Measurements from ENCODE around the gene ANKRD28.
"Not testable (repeated sequence)": the region's sequence is repeated elsewhere in the genome, so short reads cannot be mapped to it uniquely, and the experiment has no call there.

The ANKRD28 gene

GRCh38 chr3:15797642-15798303, at the start of gene ANKRD28:
TSS of gene ANKRD28 (minus strand) at chr3:15797979. CDS start at chr3:15796521, 1,458 bp downstream.
- Histone ChIP-seq H3K36me3 (ENCODE audit: control insufficient read depth, insufficient read depth, low read length) (no peaks in the 10 kb centered on the region), H3K4me3 (replicated peaks; ENCODE audit: low read depth, low read length) (peak within 1 kb of the TSS; percentile 59), H3K27me3 (replicated peaks; ENCODE audit: control insufficient read depth, insufficient read depth, low read length) (no peaks in the 10 kb centered on the region)
- no peak for TF ChIP-seq CTCF (IDR thresholded peaks at IDR 0.05; ENCODE audit: insufficient read depth, low read length, poor library complexity, severe bottlenecking)
- no peak for DNase-seq (ENCODE audit: extremely low read depth, insufficient read length)

- no peak for DNase-seq (ENCODE audit: extremely low read depth, insufficient read length)
- H3K36me3 ChIP-seq (ENCODE audit: control insufficient read depth, insufficient read depth, low read length) = no peaks in the 10 kb centered on the region
- TF ChIP-seq CTCF (IDR thresholded peaks at IDR 0.05; ENCODE audit: insufficient read depth, low read length, poor library complexity, severe bottlenecking) = no peak
Observed at GRCh38 chr3:15847239-15847638, 49.5 kb upstream of the ANKRD28 start.

GRCh38 chr3:15846606-15847005, 48.8 kb upstream of the ANKRD28 start:
- no peak for TF ChIP-seq CTCF (IDR thresholded peaks at IDR 0.05; ENCODE audit: insufficient read depth, low read length, poor library complexity, severe bottlenecking)
- no peaks in the 10 kb centered on the region for H3K36me3 ChIP-seq (ENCODE audit: control insufficient read depth, insufficient read depth, low read length)
- DNase-seq (ENCODE audit: extremely low read depth, insufficient read length) = no peak
- no peaks in the 10 kb centered on the region for H3K27me3 ChIP-seq (replicated peaks; ENCODE audit: control insufficient read depth, insufficient read depth, low read length)
- H3K4me3 ChIP-seq (replicated peaks; ENCODE audit: low read depth, low read length) = no peak overlapping the region

More at GRCh38 chr3:15847239-15847638, 49.5 kb upstream of the ANKRD28 start:
- no peaks in the 10 kb centered on the region for H3K27me3 ChIP-seq (replicated peaks; ENCODE audit: control insufficient read depth, insufficient read depth, low read length)
- no peak overlapping the region for H3K4me3 ChIP-seq (replicated peaks; ENCODE audit: low read depth, low read length)

- H3K36me3 ChIP-seq (ENCODE audit: control insufficient read depth, insufficient read depth, low read length) = no peaks in the 10 kb centered on the region
- H3K4me3 ChIP-seq (replicated peaks; ENCODE audit: low read depth, low read length) = no peak overlapping the region
- DNase-seq (ENCODE audit: extremely low read depth, insufficient read length) = peak; percentile 39
- H3K27me3 ChIP-seq (replicated peaks; ENCODE audit: control insufficient read depth, insufficient read depth, low read length) = no peaks in the 10 kb centered on the region
- TF ChIP-seq CTCF (IDR thresholded peaks at IDR 0.05; ENCODE audit: insufficient read depth, low read length, poor library complexity, severe bottlenecking) = no peak
Observed at GRCh38 chr3:15845475-15845874, 47.7 kb upstream of the ANKRD28 start.

GRCh38 chr3:15844889-15845288, 47.1 kb upstream of the ANKRD28 start:
- Histone ChIP-seq H3K4me3 (replicated peaks; ENCODE audit: low read depth, low read length) (no peak overlapping the region), H3K27me3 (replicated peaks; ENCODE audit: control insufficient read depth, insufficient read depth, low read length) (no peaks in the 10 kb centered on the region), H3K36me3 (ENCODE audit: control insufficient read depth, insufficient read depth, low read length) (no peaks in the 10 kb centered on the region)
- DNase-seq (ENCODE audit: extremely low read depth, insufficient read length) = no peak
- TF ChIP-seq CTCF (IDR thresholded peaks at IDR 0.05; ENCODE audit: insufficient read depth, low read length, poor library complexity, severe bottlenecking) = no peak

GRCh38 chr3:15841091-15841973, 43.6 kb upstream of the ANKRD28 start:
- not testable (repeated sequence) for H3K27me3 ChIP-seq (replicated peaks; ENCODE audit: control insufficient read depth, insufficient read depth, low read length); DNase-seq (ENCODE audit: extremely low read depth, insufficient read length); H3K36me3 ChIP-seq (ENCODE audit: control insufficient read depth, insufficient read depth, low read length); H3K4me3 ChIP-seq (replicated peaks; ENCODE audit: low read depth, low read length)

Data from GM06990 (cell line).